Psoas muscle (tissue), 8 donors: Measurements from ENCODE around the gene ITLN1. TPM values are rescaled to one million over a fixed set of nuclear protein-coding genes. Genes with fewer than 3 reads are reported as not detected.

ENCODE experiments used
- ATAC-seq, 4 donors: fragments of 200-7000 bp; cut with Tn5 transposase; one replicate each; pipeline ENCODE4 v1.9.1; 2020; ENCODE audit warnings: moderate library complexity in 3 of 4, mild to moderate bottlenecking in 2 of 4
- DNase-seq, 2 donors: peaks; one replicate each; pipeline ENCODE4 v3.0.0-alpha.2; 2020
- H3K27ac ChIP-seq: fragments of 200-600 bp; one replicate; pipeline ENCODE4 v1.8.0; 2022
- H3K27me3 ChIP-seq, 3 donors: fragments of 200-600 bp in 1 of 3; one replicate each; pipeline versions ENCODE4 v1.6.1 to v1.8.0; 2013 to 2022; ENCODE audit warnings: low read length in 2 of 3, mild to moderate bottlenecking in 2 of 3, moderate library complexity in 1 of 3; ENCODE audit not compliant: insufficient read depth in 3 of 3
- H3K36me3 ChIP-seq, 2 donors: fragments of 200-600 bp in 1 of 2; one replicate each; pipeline versions ENCODE4 v1.6.1 to v1.8.0; 2013 to 2022; ENCODE audit warnings: low read depth in 1 of 2, mild to moderate bottlenecking in 1 of 2, moderate library complexity in 1 of 2; ENCODE audit not compliant: insufficient read depth in 1 of 2
- H3K4me1 ChIP-seq: fragments of 200-600 bp; one replicate; pipeline ENCODE4 v1.8.0; 2022
- H3K4me3 ChIP-seq: fragments of 200-600 bp; one replicate; pipeline ENCODE4 v1.8.0; 2022; ENCODE audit warnings: mild to moderate bottlenecking
- H3K9me3 ChIP-seq: fragments of 200-600 bp; one replicate; pipeline ENCODE4 v1.8.0; 2022
- CTCF ChIP-seq: fragments of 200-600 bp; IDR thresholded peaks from one replicate; pipeline ENCODE4 v1.8.0; 2022; ENCODE audit warnings: antibody characterized with exemption
- WGBS, 3 donors: extraction: QIAGEN DNeasy Blood & Tissue Kit; methylation state at CpG; one replicate each; pipeline versions ENCODE4 v1.1.6 to v1.1.7; 2013; 5-methylcytosine and 5-hydroxymethylcytosine counted together
- intact Hi-C, 2 donors: fragments of 100-400 bp; cut with DNase I; formaldehyde crosslinking; loops; one replicate each; pipeline versions ENCODE4 v1.11.0 to v1.14.2; 2022
- polyA plus RNA-seq, 3 donors: library from polyadenylated mRNA; stranded (reverse); fragments of 200-250 nt; gene quantifications; one replicate each; pipeline ENCODE4 v1.2.3, GENCODE V29; 2013
- total RNA-seq, 4 donors: library from RNA; stranded (reverse); fragmentation: NEBNext Ultra II Directional in 2 of 4; extraction: Animal tissue kit (Norgen Biotek cat#: 25700) in 2 of 4; gene quantifications; one replicate each; pipeline versions ENCODE4 v1.2.1 to v1.2.4, GENCODE V29; 2021 to 2023
- donor health status: healthy with polysubstance abuse.
- donor health status: DM: no; HTN: no; CAD: no; lungs with moderate emphysema.
- donor health status: Bipolar disorder and iron deficiency.
- donor health status: healthy.
- donor health status: DM: yes; HTN: yes; CAD: no.
- donor health status: DM: no; HTN: no; CAD: no.
- donor health status: DM: no; HTN: no; CAD: no.
- donor health status: DM: yes; HTN: yes; CAD: no.

The ITLN1 gene
- total and polyA plus RNA-seq, 7 donors, result 0.09 to 2.6 (median 0.74) TPM; not detected in 1

- no peaks in the 10 kb centered on the region for H3K4me1 ChIP-seq
Measured at GRCh38 chr1:160866001-160866694, 18.8 kb downstream of the ITLN1 start.

GRCh38 chr1:160865337-160865736 lies 19.6 kb downstream of the ITLN1 start:
- Histone ChIP-seq H3K27ac (no peak overlapping the region), H3K36me3 (no peaks in the 10 kb centered on the region), H3K4me3 (no peak overlapping the region), H3K27me3 (peaks cover 0 to 2% (median 0%) of the 10 kb centered on the region in 3 donors), H3K4me1 (no peaks in the 10 kb centered on the region), H3K9me3 (no peaks in the 10 kb centered on the region)
- TF ChIP-seq CTCF, result no peak
- intact Hi-C loops, result no loop called here
- 78 to 86% (median 79%) methylated on average over 5 of the region's 5 CpGs for WGBS, 3 donors
- ATAC-seq (no peak), DNase-seq (no peak)

More at GRCh38 chr1:160866001-160866694, 18.8 kb downstream of the ITLN1 start:
- no peak for TF ChIP-seq CTCF
- H3K4me3 ChIP-seq, result no peak overlapping the region
- no peak overlapping the region for H3K27ac ChIP-seq
- intact Hi-C loops, result no loop called here
- no peaks in the 10 kb centered on the region for H3K36me3 ChIP-seq
- no peak for DNase-seq
- H3K27me3 ChIP-seq, result no peaks in the 10 kb centered on the region
- ATAC-seq, result no peak
- H3K9me3 ChIP-seq, result no peaks in the 10 kb centered on the region

GRCh38 chr1:160864173-160864572 lies 20.8 kb downstream of the ITLN1 start:
- no peaks in the 10 kb centered on the region for H3K36me3 ChIP-seq
- H3K27me3 ChIP-seq, result peaks cover 0 to 2% (median 0%) of the 10 kb centered on the region in 3 donors
- no peak overlapping the region for H3K27ac ChIP-seq
- no peaks in the 10 kb centered on the region for H3K9me3 ChIP-seq
- no peaks in the 10 kb centered on the region for H3K4me1 ChIP-seq
- WGBS, 3 donors, result 64 to 82% (median 73%) methylated on average over 2 of the region's 2 CpGs
- no peak for TF ChIP-seq CTCF
- intact Hi-C loops, result no loop called here
- H3K4me3 ChIP-seq, result no peak overlapping the region
- ATAC-seq (no peak), DNase-seq (no peak)

- Histone ChIP-seq H3K27me3 (peaks cover 0 to 2% (median 0%) of the 10 kb centered on the region in 3 donors), H3K36me3 (no peaks in the 10 kb centered on the region), H3K27ac (no peak overlapping the region), H3K4me3 (no peak overlapping the region), H3K9me3 (no peaks in the 10 kb centered on the region), H3K4me1 (no peaks in the 10 kb centered on the region)
- intact Hi-C loops, result no loop called here
- 67 to 79% (median 73%) methylated on average over 4 of the region's 4 CpGs for WGBS, 3 donors
- no peak for DNase-seq
- ATAC-seq, result no peak
- TF ChIP-seq CTCF, result no peak
Measured at GRCh38 chr1:160863774-160864131, 21.2 kb downstream of the ITLN1 start.
